Measurements from ENCODE around the gene USP32. TPM values are rescaled to one million over a fixed set of nuclear protein-coding genes. Genes with fewer than 3 reads are reported as not detected.

The USP32 gene
- total and polyA plus RNA-seq, 2 donors (not counting 1 experiment from before 2014, with no cell fraction given): 7.7 to 48.8 TPM

DNA sequence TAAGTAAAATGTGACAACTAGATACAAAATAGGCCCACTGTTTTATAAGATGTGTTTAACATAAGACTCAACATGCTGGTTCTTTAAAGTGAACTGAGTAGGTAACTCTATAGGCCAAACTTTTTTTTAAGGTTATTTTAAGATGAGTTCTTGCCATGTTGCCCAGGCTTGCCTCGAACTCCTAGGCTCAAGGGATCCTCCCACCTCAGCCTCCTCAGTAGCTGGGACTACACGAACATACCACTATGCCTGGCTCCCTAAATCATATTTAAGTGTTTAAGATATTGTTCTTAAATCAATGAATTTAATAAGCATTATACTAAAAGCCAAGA lies 69.9 kb downstream of the USP32 start:
- Histone ChIP-seq H3K4me3 (ENCODE audit: control extremely low read depth in 1 of 5, extremely low read depth in 1 of 5, insufficient read depth in 1 of 5, low read depth in 2 of 5, low read length in 4 of 5) (no peak overlapping the region), H3K9me3 (ENCODE audit: control extremely low read depth in 1 of 3, control insufficient read depth in 2 of 3, insufficient read depth in 1 of 3, low read length in 2 of 3) (no peaks in the 10 kb centered on the region), H3K27me3 (replicated peaks in 1 of 4; ENCODE audit: control extremely low read depth in 1 of 4, control insufficient read depth in 3 of 4, insufficient read depth in 4 of 4, low read length in 3 of 4) (no peaks in the 10 kb centered on the region), H3K4me2 (replicated peaks; ENCODE audit: low read depth, low read length, poor library complexity, severe bottlenecking) (no peak overlapping the region), H3K36me3 (replicated peaks in 1 of 2; ENCODE audit: control extremely low read depth in 1 of 2, control insufficient read depth in 1 of 2, extremely low read depth in 1 of 2, insufficient read depth in 2 of 2, low read length in 1 of 2) (no peaks in the 10 kb centered on the region), H3K79me2 (ENCODE audit: control insufficient read depth, insufficient read depth, low read length) (peaks cover 38% of the 10 kb centered on the region), H2AFZ (ENCODE audit: insufficient read depth, low read depth, low read length, poor library complexity, severe bottlenecking) (no peak overlapping the region), H3K9ac (ENCODE audit: low read length) (no peak overlapping the region), H4K20me1 (ENCODE audit: control insufficient read depth, insufficient read depth, low read length, poor library complexity, severe bottlenecking) (peaks cover 8% of the 10 kb centered on the region), H3K4me1 (ENCODE audit: control insufficient read depth in 2 of 2, insufficient read depth in 2 of 2, low read length in 2 of 2) (no peaks in the 10 kb centered on the region), H3K27ac (ENCODE audit: low read length in 2 of 2) (no peak overlapping the region)
- no CpG with 5 or more reads among the region's 2 CpGs for WGBS (ENCODE audit: insufficient coverage)
- ATAC-seq (ENCODE audit: low read depth): no peak
- no peaks in the 10 kb centered on the region for H3K9me3 Mint-ChIP-seq (ENCODE audit: insufficient read depth)
- H3K27ac Mint-ChIP-seq: no peak overlapping the region
- H3K4me1 Mint-ChIP-seq: peaks cover 20% of the 10 kb centered on the region
- no peak for DNase-seq
- no peak for TF ChIP-seq EZH2 (IDR thresholded peaks at IDR 0.05; ENCODE audit: borderline replicate concordance, insufficient read depth, low read depth, low read length, poor library complexity, severe bottlenecking)
- TF ChIP-seq, protein P1, sequence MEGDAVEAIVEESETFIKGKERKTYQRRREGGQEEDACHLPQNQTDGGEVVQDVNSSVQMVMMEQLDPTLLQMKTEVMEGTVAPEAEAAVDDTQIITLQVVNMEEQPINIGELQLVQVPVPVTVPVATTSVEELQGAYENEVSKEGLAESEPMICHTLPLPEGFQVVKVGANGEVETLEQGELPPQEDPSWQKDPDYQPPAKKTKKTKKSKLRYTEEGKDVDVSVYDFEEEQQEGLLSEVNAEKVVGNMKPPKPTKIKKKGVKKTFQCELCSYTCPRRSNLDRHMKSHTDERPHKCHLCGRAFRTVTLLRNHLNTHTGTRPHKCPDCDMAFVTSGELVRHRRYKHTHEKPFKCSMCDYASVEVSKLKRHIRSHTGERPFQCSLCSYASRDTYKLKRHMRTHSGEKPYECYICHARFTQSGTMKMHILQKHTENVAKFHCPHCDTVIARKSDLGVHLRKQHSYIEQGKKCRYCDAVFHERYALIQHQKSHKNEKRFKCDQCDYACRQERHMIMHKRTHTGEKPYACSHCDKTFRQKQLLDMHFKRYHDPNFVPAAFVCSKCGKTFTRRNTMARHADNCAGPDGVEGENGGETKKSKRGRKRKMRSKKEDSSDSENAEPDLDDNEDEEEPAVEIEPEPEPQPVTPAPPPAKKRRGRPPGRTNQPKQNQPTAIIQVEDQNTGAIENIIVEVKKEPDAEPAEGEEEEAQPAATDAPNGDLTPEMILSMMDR (IDR thresholded peaks at IDR 0.05): no peak
- CTCF ChIA-PET: no interaction called here
- POLR2A ChIA-PET: no interaction called here
- no peak overlapping the region for H3K4me3 Mint-ChIP-seq
- H3K27me3 Mint-ChIP-seq: no peaks in the 10 kb centered on the region
- intact Hi-C loops (cut with micrococcal nuclease): no loop called here

DNA sequence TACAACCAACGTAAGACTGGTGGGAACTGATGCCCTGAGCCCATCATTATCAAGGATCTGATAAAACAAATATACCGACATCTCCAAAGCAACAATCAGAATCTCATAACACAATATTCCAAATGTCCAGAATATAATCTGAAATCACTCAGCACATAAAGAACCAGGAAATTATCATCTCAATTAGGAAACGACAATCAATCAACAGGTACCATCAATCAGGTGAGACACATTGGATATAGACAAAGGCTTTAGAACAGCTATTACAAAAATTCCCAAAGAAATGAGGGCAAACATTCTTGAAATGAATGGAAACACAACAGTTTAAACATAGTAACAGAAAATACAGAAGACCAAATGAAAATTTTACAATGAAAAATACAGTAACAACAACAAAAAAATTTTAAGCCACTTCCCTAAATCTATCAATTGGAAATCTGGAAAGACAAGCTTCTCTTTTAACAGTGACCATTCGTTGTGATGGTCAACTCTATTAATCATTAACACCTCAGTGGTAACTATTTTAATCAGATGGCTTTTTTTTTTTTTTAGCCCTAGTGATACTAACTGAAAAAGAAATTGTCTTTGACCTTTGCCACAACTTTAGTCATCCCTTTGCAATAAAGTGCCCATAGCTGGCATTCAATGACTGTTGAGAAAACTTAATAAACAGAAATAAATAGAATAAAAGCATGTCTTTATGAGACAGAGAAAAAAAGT lies 70.4 kb downstream of the USP32 start:
- Mint-ChIP-seq H3K4me1 (peaks cover 19% of the 10 kb centered on the region), H3K27ac (no peak overlapping the region), H3K27me3 (no peaks in the 10 kb centered on the region), H3K9me3 (ENCODE audit: insufficient read depth) (no peaks in the 10 kb centered on the region), H3K4me3 (no peak overlapping the region)
- DNase-seq (no peak), ATAC-seq (ENCODE audit: low read depth) (no peak)
- ChIA-PET POLR2A (interaction anchor here (0.6 kb wide), 1 partner anchor 16 kb away, joined by 5 read pairs; no protein-coding TSS in a partner anchor), CTCF (no interaction called here)
- intact Hi-C loops (cut with micrococcal nuclease): no loop called here
- no peak overlapping the region for H3K27ac ChIP-seq (ENCODE audit: low read length in 2 of 2)
- H2AFZ ChIP-seq (ENCODE audit: insufficient read depth, low read depth, low read length, poor library complexity, severe bottlenecking): no peak overlapping the region
- H3K27me3 ChIP-seq (replicated peaks in 1 of 4; ENCODE audit: control extremely low read depth in 1 of 4, control insufficient read depth in 3 of 4, insufficient read depth in 4 of 4, low read length in 3 of 4): no peaks in the 10 kb centered on the region
- no peak overlapping the region for H3K4me2 ChIP-seq (replicated peaks; ENCODE audit: low read depth, low read length, poor library complexity, severe bottlenecking)
- no peak for TF ChIP-seq EZH2 (IDR thresholded peaks at IDR 0.05; ENCODE audit: borderline replicate concordance, insufficient read depth, low read depth, low read length, poor library complexity, severe bottlenecking)
- TF ChIP-seq, protein P1 (IDR thresholded peaks at IDR 0.05): no peak
- H3K36me3 ChIP-seq (replicated peaks in 1 of 2; ENCODE audit: control extremely low read depth in 1 of 2, control insufficient read depth in 1 of 2, extremely low read depth in 1 of 2, insufficient read depth in 2 of 2, low read length in 1 of 2): no peaks in the 10 kb centered on the region
- peaks cover 43% of the 10 kb centered on the region for H3K79me2 ChIP-seq (ENCODE audit: control insufficient read depth, insufficient read depth, low read length)
- H4K20me1 ChIP-seq (ENCODE audit: control insufficient read depth, insufficient read depth, low read length, poor library complexity, severe bottlenecking): peaks cover 13% of the 10 kb centered on the region
- H3K9ac ChIP-seq (ENCODE audit: low read length): no peak overlapping the region
- no peaks in the 10 kb centered on the region for H3K4me1 ChIP-seq (ENCODE audit: control insufficient read depth in 2 of 2, insufficient read depth in 2 of 2, low read length in 2 of 2)
- 100% methylated on average over 2 of the region's 4 CpGs for WGBS (ENCODE audit: insufficient coverage)
- H3K4me3 ChIP-seq (ENCODE audit: control extremely low read depth in 1 of 5, extremely low read depth in 1 of 5, insufficient read depth in 1 of 5, low read depth in 2 of 5, low read length in 4 of 5): no peak overlapping the region
- H3K9me3 ChIP-seq (ENCODE audit: control extremely low read depth in 1 of 3, control insufficient read depth in 2 of 3, insufficient read depth in 1 of 3, low read length in 2 of 3): no peaks in the 10 kb centered on the region

Data from B cell (primary cell).